Neural crest cell (in vitro differentiated cells): ENCODE results near the gene GRIN2A. TPM values are rescaled to one million over a fixed set of nuclear protein-coding genes. Genes with fewer than 3 reads are reported as not detected.

ENCODE experiments used
- DNase-seq: peaks from one replicate; pipeline ENCODE4 v3.0.0; 2021; ENCODE audit warnings: low read depth, mixed read lengths, low spot score
- H3K27ac Mint-ChIP-seq: one replicate; pipeline ENCODE4 v1.8.0; 2021; ENCODE audit warnings: mild to moderate bottlenecking, mixed read lengths; ENCODE audit not compliant: unreplicated experiment
- H3K27me3 Mint-ChIP-seq: 2 replicates; pipeline ENCODE4 v1.8.0; 2021; ENCODE audit warnings: low read depth, mild to moderate bottlenecking, mixed read lengths
- H3K36me3 Mint-ChIP-seq: 2 replicates; pipeline ENCODE4 v1.8.0; 2021; ENCODE audit warnings: low read depth, mild to moderate bottlenecking, mixed read lengths
- H3K4me1 Mint-ChIP-seq: 2 replicates; pipeline ENCODE4 v1.8.0; 2021; ENCODE audit warnings: mixed read lengths
- H3K4me3 Mint-ChIP-seq: one replicate; pipeline ENCODE4 v1.8.0; 2021; ENCODE audit warnings: mild to moderate bottlenecking, mixed read lengths
- H3K9me3 Mint-ChIP-seq: 2 replicates; pipeline ENCODE4 v1.8.0; 2021; ENCODE audit warnings: mixed read lengths
- total RNA-seq: library from RNA; stranded (reverse); gene quantifications from 2 replicates; pipeline ENCODE4 v1.2.1, GENCODE V29; 2021
- TF ChIP-seq, protein P1 (sequence below): fragments of 200-600 bp; sonication (generic); conservative IDR thresholded peaks from 2 replicates; pipeline ENCODE4 v1.5.0; 2021; ENCODE audit warnings: antibody characterized with exemption, mild to moderate bottlenecking

GRIN2A gene
- total RNA-seq, 1 donor from 2014 or later: 0.09 TPM

DNA sequence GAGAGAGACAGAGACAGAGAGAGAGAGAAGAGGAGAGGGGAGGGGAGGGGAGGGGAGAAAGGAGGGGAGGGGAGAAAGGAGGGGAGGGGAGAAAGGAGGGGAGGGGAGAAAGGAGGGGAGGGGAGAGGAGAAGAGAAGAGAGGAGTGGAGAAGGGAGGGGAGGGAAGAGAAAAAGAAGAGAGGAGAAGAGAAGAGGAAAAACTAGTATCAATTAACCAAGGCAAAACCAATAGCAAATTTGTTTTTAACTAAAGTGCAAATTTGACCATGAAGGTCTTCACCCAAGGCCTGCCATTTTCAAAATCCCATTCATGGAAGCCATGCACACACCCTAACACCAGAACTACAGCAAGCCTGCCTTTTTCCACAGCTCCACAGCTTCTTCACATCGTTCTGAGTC, 16.6 kb downstream of the GRIN2A start:
- H3K27me3 Mint-ChIP-seq: peaks cover 57% of the 10 kb centered on the region
- TF ChIP-seq, protein P1, sequence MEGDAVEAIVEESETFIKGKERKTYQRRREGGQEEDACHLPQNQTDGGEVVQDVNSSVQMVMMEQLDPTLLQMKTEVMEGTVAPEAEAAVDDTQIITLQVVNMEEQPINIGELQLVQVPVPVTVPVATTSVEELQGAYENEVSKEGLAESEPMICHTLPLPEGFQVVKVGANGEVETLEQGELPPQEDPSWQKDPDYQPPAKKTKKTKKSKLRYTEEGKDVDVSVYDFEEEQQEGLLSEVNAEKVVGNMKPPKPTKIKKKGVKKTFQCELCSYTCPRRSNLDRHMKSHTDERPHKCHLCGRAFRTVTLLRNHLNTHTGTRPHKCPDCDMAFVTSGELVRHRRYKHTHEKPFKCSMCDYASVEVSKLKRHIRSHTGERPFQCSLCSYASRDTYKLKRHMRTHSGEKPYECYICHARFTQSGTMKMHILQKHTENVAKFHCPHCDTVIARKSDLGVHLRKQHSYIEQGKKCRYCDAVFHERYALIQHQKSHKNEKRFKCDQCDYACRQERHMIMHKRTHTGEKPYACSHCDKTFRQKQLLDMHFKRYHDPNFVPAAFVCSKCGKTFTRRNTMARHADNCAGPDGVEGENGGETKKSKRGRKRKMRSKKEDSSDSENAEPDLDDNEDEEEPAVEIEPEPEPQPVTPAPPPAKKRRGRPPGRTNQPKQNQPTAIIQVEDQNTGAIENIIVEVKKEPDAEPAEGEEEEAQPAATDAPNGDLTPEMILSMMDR: no peak
- DNase-seq: no peak
- H3K36me3 Mint-ChIP-seq: no peaks in the 10 kb centered on the region
- H3K4me3 Mint-ChIP-seq: no peak overlapping the region
- H3K9me3 Mint-ChIP-seq: no peaks in the 10 kb centered on the region
- no peak overlapping the region for H3K27ac Mint-ChIP-seq
- no peaks in the 10 kb centered on the region for H3K4me1 Mint-ChIP-seq

- DNase-seq: no peak
Observed at GRCh38 chr16:10162981-10163380, 19.2 kb downstream of the GRIN2A start.

DNA sequence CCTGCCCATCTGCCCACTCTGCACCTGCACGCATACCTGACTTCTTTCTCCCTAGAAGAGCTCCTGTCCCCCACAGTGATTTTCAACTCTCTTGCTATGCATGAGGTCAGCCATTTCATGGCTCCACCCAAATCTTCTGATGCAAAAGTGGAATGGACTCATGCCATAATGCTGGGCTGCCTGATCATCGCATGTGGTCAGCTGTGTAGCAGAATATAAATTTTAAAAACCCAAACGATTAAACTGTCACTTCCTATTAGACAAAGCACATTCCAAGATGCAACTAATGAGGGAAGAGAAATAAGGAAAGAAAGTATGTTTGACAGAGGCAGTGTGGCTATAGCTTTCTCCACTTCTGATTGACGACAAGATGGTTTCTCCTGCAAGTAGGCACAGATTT, 26.1 kb downstream of the GRIN2A start:
- no peak for DNase-seq
- Mint-ChIP-seq H3K9me3 (no peaks in the 10 kb centered on the region), H3K4me3 (no peak overlapping the region), H3K36me3 (no peaks in the 10 kb centered on the region), H3K27ac (no peak overlapping the region), H3K27me3 (peaks cover 15% of the 10 kb centered on the region), H3K4me1 (no peaks in the 10 kb centered on the region)
- TF ChIP-seq, protein P1: no peak

More at GRCh38 chr16:10162981-10163380, 19.2 kb downstream of the GRIN2A start:
- no peak overlapping the region for H3K4me3 Mint-ChIP-seq
- H3K4me1 Mint-ChIP-seq: no peaks in the 10 kb centered on the region
- peaks cover 63% of the 10 kb centered on the region for H3K27me3 Mint-ChIP-seq
- H3K36me3 Mint-ChIP-seq: no peaks in the 10 kb centered on the region
- H3K27ac Mint-ChIP-seq: no peak overlapping the region
- no peaks in the 10 kb centered on the region for H3K9me3 Mint-ChIP-seq
- TF ChIP-seq, protein P1: no peak

GRCh38 chr16:10154389-10154788, 27.8 kb downstream of the GRIN2A start:
- H3K27ac Mint-ChIP-seq: no peak overlapping the region
- H3K9me3 Mint-ChIP-seq: no peaks in the 10 kb centered on the region
- H3K4me3 Mint-ChIP-seq: no peak overlapping the region
- TF ChIP-seq, protein P1: no peak
- no peak for DNase-seq
- H3K4me1 Mint-ChIP-seq: peaks cover 4% of the 10 kb centered on the region
- peaks cover 14% of the 10 kb centered on the region for H3K27me3 Mint-ChIP-seq
- no peaks in the 10 kb centered on the region for H3K36me3 Mint-ChIP-seq

- no peaks in the 10 kb centered on the region for H3K36me3 Mint-ChIP-seq
- peaks cover 4% of the 10 kb centered on the region for H3K4me1 Mint-ChIP-seq
- H3K27me3 Mint-ChIP-seq: peaks cover 13% of the 10 kb centered on the region
- H3K27ac Mint-ChIP-seq: no peak overlapping the region
- H3K4me3 Mint-ChIP-seq: no peak overlapping the region
- no peak for DNase-seq
- no peaks in the 10 kb centered on the region for H3K9me3 Mint-ChIP-seq
- TF ChIP-seq, protein P1: no peak
Observed at GRCh38 chr16:10153985-10154384, 28.2 kb downstream of the GRIN2A start.

DNA sequence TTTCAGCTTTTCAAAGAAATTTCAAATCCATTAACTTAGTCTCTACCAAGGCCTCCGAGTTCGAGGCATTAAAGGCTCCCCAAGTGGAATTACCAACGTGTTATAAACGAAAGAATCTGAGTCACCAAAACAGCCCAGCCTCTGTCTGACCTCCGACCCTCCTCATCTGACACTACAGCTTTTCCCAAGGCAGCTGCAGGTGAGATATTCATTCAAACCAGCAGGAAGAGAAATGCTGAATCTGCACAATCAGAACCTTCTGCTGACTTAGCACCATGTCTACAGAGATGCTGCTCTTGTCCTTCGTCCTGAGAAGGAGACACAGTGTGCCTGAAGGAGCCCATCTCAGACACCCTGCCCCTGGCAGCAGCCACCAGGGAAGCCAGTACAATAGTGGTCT, 30.5 kb downstream of the GRIN2A start:
- TF ChIP-seq, protein P1: no peak
- H3K4me3 Mint-ChIP-seq: no peak overlapping the region
- H3K4me1 Mint-ChIP-seq: peaks cover 4% of the 10 kb centered on the region
- peaks cover 23% of the 10 kb centered on the region for H3K27me3 Mint-ChIP-seq
- H3K27ac Mint-ChIP-seq: no peak overlapping the region
- no peaks in the 10 kb centered on the region for H3K36me3 Mint-ChIP-seq
- DNase-seq: no peak
- no peaks in the 10 kb centered on the region for H3K9me3 Mint-ChIP-seq
